Esophagus muscularis mucosa (tissue), 3 donors: ENCODE data around the gene WBP1L.

Experiments used
- CTCF ChIP-seq, 3 experiments: fragments of 200-600 bp in 2 of 3; fragments of 450-650 bp in 1 of 3; sonication (generic) in 2 of 3; IDR thresholded peaks; one replicate each; pipeline ENCODE4 v1.5.1; 2017 to 2019; ENCODE audit warnings: antibody characterized with exemption in 3 of 3, mild to moderate bottlenecking in 2 of 3, moderate library complexity in 1 of 3
- POLR2AphosphoS5 ChIP-seq, 2 donors: sonication (generic); formaldehyde crosslinking; IDR thresholded peaks; one replicate each; pipeline ENCODE4 v1.6.1; 2017; ENCODE audit warnings: antibody characterized with exemption in 2 of 2

GRCh38 chr10:102773320-102773719 is 29.6 kb downstream of the WBP1L start:
- TF ChIP-seq CTCF (IDR thresholded peaks at IDR 0.05) (no peak), POLR2AphosphoS5 (IDR thresholded peaks at IDR 0.05) (no peak)
